SK-N-SH treated with all-trans-retinoic acid at 6 μM for 48 hours (cell line): Measurements from ENCODE around the gene BOD1L1.

ENCODE experiments used
- GLIS3 ChIP-seq: fragments of 250-450 bp; sonication (Bioruptor Pico); IDR thresholded peaks from 2 replicates; pipeline ENCODE4 v1.5.0; 2020; ENCODE audit warnings: mild to moderate bottlenecking, moderate library complexity
- RARB ChIP-seq: fragments of 250-450 bp; sonication (Bioruptor Pico); IDR thresholded peaks from 2 replicates; pipeline ENCODE4 v1.8.0; 2021; ENCODE audit warnings: mild to moderate bottlenecking, moderate library complexity
- ZNF70 ChIP-seq: fragments of 450-650 bp; formaldehyde crosslinking; IDR thresholded peaks from 2 replicates; pipeline ENCODE4 v1.5.0; 2020; ENCODE audit warnings: mild to moderate bottlenecking, moderate library complexity
- TF ChIP-seq, protein P1 (sequence below): fragments of 250-450 bp; sonication (Bioruptor Pico); IDR thresholded peaks from 2 replicates; pipeline ENCODE4 v1.8.0; 2021; ENCODE audit warnings: low read depth, mild to moderate bottlenecking, moderate library complexity, borderline replicate concordance
- TF ChIP-seq, protein P2 (sequence below): fragments of 250-450 bp; sonication (Bioruptor Pico); IDR thresholded peaks from 2 replicates; pipeline ENCODE4 v1.8.0; 2020; ENCODE audit warnings: mild to moderate bottlenecking, moderate library complexity, borderline replicate concordance

DNA sequence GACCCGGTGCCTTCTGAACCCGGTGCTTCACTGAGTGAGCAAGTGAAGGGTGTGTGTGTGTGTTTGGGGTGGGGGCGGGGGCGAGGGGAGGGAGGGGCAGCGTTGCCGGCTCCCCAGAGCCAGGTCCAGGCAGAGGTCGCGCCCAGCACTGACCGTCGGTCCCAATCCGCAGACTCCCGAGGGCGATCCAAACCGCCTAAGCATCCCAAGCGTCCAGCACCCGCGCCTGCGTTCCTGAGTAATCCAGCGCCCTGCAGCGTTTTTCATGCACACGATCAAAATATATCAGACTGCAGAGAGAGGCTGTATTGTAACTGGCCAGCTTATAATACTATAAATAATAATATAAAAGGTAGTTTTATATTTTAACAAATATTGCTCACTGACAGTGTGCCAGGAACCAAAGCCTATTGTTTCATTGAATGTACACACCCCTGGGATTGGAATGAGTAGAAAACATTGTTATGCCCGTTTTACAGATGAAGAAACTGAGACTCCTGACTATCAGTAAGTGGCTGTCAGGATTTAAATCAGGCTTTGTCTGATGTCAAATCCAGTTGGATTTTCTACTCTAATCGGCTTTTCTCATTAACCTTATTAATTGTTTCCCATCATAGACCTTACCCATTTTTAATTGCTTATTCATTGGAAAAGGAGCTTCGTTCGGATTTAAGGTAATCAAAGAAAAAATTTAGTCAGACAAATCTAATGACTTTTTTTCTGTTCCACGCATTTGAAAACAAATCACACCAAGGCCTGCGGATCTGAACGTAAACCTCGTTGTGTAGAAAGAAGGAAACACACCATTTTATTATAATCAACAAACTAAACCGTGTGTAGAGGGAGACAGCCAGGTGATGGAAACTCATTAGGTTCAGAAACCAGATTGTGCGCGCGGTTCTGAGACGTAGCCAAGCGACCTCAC lies 79.2 kb downstream of the BOD1L1 start:
- TF ChIP-seq RARB (CRISPR knock-in tag) (no peak), ZNF70 (CRISPR knock-in tag) (no peak), GLIS3 (CRISPR knock-in tag) (no peak)
- TF ChIP-seq, protein P1, sequence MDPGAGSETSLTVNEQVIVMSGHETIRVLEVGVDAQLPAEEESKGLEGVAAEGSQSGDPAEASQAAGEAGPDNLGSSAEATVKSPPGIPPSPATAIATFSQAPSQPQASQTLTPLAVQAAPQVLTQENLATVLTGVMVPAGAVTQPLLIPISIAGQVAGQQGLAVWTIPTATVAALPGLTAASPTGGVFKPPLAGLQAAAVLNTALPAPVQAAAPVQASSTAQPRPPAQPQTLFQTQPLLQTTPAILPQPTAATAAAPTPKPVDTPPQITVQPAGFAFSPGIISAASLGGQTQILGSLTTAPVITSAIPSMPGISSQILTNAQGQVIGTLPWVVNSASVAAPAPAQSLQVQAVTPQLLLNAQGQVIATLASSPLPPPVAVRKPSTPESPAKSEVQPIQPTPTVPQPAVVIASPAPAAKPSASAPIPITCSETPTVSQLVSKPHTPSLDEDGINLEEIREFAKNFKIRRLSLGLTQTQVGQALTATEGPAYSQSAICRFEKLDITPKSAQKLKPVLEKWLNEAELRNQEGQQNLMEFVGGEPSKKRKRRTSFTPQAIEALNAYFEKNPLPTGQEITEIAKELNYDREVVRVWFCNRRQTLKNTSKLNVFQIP, result no peak
- TF ChIP-seq, protein P2, sequence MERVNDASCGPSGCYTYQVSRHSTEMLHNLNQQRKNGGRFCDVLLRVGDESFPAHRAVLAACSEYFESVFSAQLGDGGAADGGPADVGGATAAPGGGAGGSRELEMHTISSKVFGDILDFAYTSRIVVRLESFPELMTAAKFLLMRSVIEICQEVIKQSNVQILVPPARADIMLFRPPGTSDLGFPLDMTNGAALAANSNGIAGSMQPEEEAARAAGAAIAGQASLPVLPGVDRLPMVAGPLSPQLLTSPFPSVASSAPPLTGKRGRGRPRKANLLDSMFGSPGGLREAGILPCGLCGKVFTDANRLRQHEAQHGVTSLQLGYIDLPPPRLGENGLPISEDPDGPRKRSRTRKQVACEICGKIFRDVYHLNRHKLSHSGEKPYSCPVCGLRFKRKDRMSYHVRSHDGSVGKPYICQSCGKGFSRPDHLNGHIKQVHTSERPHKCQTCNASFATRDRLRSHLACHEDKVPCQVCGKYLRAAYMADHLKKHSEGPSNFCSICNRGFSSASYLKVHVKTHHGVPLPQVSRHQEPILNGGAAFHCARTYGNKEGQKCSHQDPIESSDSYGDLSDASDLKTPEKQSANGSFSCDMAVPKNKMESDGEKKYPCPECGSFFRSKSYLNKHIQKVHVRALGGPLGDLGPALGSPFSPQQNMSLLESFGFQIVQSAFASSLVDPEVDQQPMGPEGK (CRISPR knock-in tag), result no peak
